Caco-2 (cell line): Measurements from ENCODE around the gene TSEN34. TPM values are rescaled to one million over a fixed set of nuclear protein-coding genes. Genes with fewer than 3 reads are reported as not detected.
"Not testable (repeated sequence)": the region's sequence is repeated elsewhere in the genome, so short reads cannot be mapped to it uniquely, and the experiment has no call there.

Experiments used
- BruUV-seq: library from RNA; stranded (reverse); fragments of 400-500 nt; replicated peaks from 2 replicates; lab custom pipeline; 2021; lab: Mats Ljungman, UMichigan
- CTCF ChIA-PET: fragments of 300-600 bp; sonication (Branson Sonifier 250); formaldehyde crosslinking; loops from one replicate; lab custom pipeline; 2022; ENCODE audit warnings: antibody characterized with exemption; lab: Charles Lee
- POLR2A ChIA-PET: fragments of 300-600 bp; sonication (Branson Sonifier 250); formaldehyde crosslinking; loops from one replicate; lab custom pipeline; 2022; ENCODE audit warnings: antibody characterized with exemption; lab: Charles Lee
- DNase-seq, 2 experiments: peaks; one replicate each; pipeline versions ENCODE4 v3.0.0 to v3.0.0-alpha.2; 2020 to 2022
- H3K27me3 ChIP-seq: replicated peaks from 2 replicates; pipeline ENCODE4 v1.6.0; 2011; ENCODE audit warnings: low read length; ENCODE audit not compliant: control insufficient read depth, insufficient read depth
- H3K36me3 ChIP-seq: 2 replicates; pipeline ENCODE4 v1.5.1; 2011; ENCODE audit warnings: low read length; ENCODE audit not compliant: control insufficient read depth, insufficient read depth
- H3K4me1 ChIP-seq: fragments of 250-450 bp; sonication (Bioruptor Pico); 2 replicates; pipeline ENCODE4 v1.5.1; 2020; ENCODE audit warnings: mild to moderate bottlenecking
- H3K4me3 ChIP-seq: 2 replicates; pipeline ENCODE4 v1.5.1; 2011; ENCODE audit warnings: low read depth, mild to moderate bottlenecking, control low read depth, low read length
- H3K9me3 ChIP-seq: fragments of 250-450 bp; sonication (Bioruptor Pico); 2 replicates; pipeline ENCODE4 v1.5.1; 2020; ENCODE audit warnings: mild to moderate bottlenecking, moderate library complexity
- H3K27ac Mint-ChIP-seq: one replicate; pipeline ENCODE4 v1.8.0; 2022; ENCODE audit warnings: mixed read lengths; ENCODE audit not compliant: unreplicated experiment
- H3K27me3 Mint-ChIP-seq: one replicate; pipeline ENCODE4 v1.8.0; 2022; ENCODE audit warnings: mixed read lengths; ENCODE audit not compliant: insufficient read depth, unreplicated experiment
- H3K36me3 Mint-ChIP-seq: one replicate; pipeline ENCODE4 v1.8.0; 2022; ENCODE audit warnings: mild to moderate bottlenecking, mixed read lengths; ENCODE audit not compliant: insufficient read depth, unreplicated experiment
- H3K4me1 Mint-ChIP-seq: one replicate; pipeline ENCODE4 v1.8.0; 2022; ENCODE audit warnings: low read depth, mixed read lengths; ENCODE audit not compliant: unreplicated experiment
- H3K4me3 Mint-ChIP-seq: one replicate; pipeline ENCODE4 v1.8.0; 2022; ENCODE audit warnings: mild to moderate bottlenecking, moderate library complexity, mixed read lengths; ENCODE audit not compliant: unreplicated experiment
- H3K9me3 Mint-ChIP-seq: one replicate; pipeline ENCODE4 v1.8.0; 2022; ENCODE audit warnings: mixed read lengths; ENCODE audit not compliant: unreplicated experiment
- intact Hi-C: fragments of 100-400 bp; cut with micrococcal nuclease; formaldehyde crosslinking; loops from one replicate; pipeline ENCODE4 v1.10.0; 2022; ENCODE audit not compliant: unreplicated experiment
- total RNA-seq: library from RNA; stranded (reverse); gene quantifications from 2 replicates; pipeline ENCODE4 v1.2.3, GENCODE V29; 2022

TSEN34 gene
- total RNA-seq, 1 experiment from 2014 or later, result 42.6 TPM

GRCh38 chr19:54242234-54242633, 51.1 kb downstream of the TSEN34 start:
- H3K36me3 Mint-ChIP-seq, H3K9me3 ChIP-seq, H3K4me1 ChIP-seq, CTCF ChIA-PET, H3K9me3 Mint-ChIP-seq, POLR2A ChIA-PET, H3K27me3 Mint-ChIP-seq, BruUV-seq, H3K4me3 Mint-ChIP-seq, H3K27ac Mint-ChIP-seq, DNase-seq, H3K4me1 Mint-ChIP-seq, H3K36me3 ChIP-seq, H3K27me3 ChIP-seq, H3K4me3 ChIP-seq, intact Hi-C loops: not testable (repeated sequence)

GRCh38 chr19:54242646-54243045, 51.5 kb downstream of the TSEN34 start, which contains the start of gene LILRA6:
TSS of gene LILRA6 (minus strand) at chr19:54242790.
- BruUV-seq, H3K4me3 Mint-ChIP-seq, H3K9me3 Mint-ChIP-seq, H3K4me3 ChIP-seq, CTCF ChIA-PET, H3K36me3 Mint-ChIP-seq, H3K4me1 Mint-ChIP-seq, H3K27me3 Mint-ChIP-seq, H3K36me3 ChIP-seq, H3K9me3 ChIP-seq, H3K27ac Mint-ChIP-seq, H3K27me3 ChIP-seq, intact Hi-C loops, H3K4me1 ChIP-seq, POLR2A ChIA-PET, DNase-seq: not testable (repeated sequence)

GRCh38 chr19:54243809-54244208, 52.7 kb downstream of the TSEN34 start:
- BruUV-seq, result not testable (repeated sequence)

More at GRCh38 chr19:54243809-54244208, 52.7 kb downstream of the TSEN34 start:
- H3K4me1 Mint-ChIP-seq, H3K27me3 ChIP-seq, DNase-seq, POLR2A ChIA-PET, H3K4me3 ChIP-seq, intact Hi-C loops, H3K9me3 ChIP-seq, H3K36me3 ChIP-seq, H3K9me3 Mint-ChIP-seq, H3K36me3 Mint-ChIP-seq, H3K4me1 ChIP-seq, H3K4me3 Mint-ChIP-seq, CTCF ChIA-PET, H3K27ac Mint-ChIP-seq: not testable (repeated sequence)
- H3K27me3 Mint-ChIP-seq, result peaks cover 11% of the 10 kb centered on the region

Other genes with a start within 250 kb of the TSEN34 start
- 0.91 and 1.1 TPM in 2 replicates for gene CACNG8, start 228.4 kb upstream of the TSEN34 start, total RNA-seq
- 1.4 and 1.6 TPM in 2 replicates for gene CACNG6, start 199.7 kb upstream of the TSEN34 start, total RNA-seq
- gene VSTM1, start 127.4 kb upstream of the TSEN34 start, total RNA-seq, result not detected in 2 replicates
- gene TARM1, start 109.9 kb upstream of the TSEN34 start, total RNA-seq, result not detected in 2 replicates
- 0.23 TPM in 1 of 2 replicates, not detected in the other for gene OSCAR, start 90.5 kb upstream of the TSEN34 start, total RNA-seq
- gene NDUFA3, start 88.5 kb upstream of the TSEN34 start, total RNA-seq, result 185 and 196 TPM in 2 replicates
- gene TFPT, start 75.7 kb upstream of the TSEN34 start, total RNA-seq, result 23.0 and 26.0 TPM in 2 replicates
- gene PRPF31, start 75.6 kb upstream of the TSEN34 start, total RNA-seq, result 95.0 and 99.0 TPM in 2 replicates
- gene CNOT3, start 53.5 kb upstream of the TSEN34 start, total RNA-seq, result 77.7 and 82.1 TPM in 2 replicates
- 6.6 and 6.9 TPM in 2 replicates for gene LENG1, start 31.6 kb upstream of the TSEN34 start, total RNA-seq
- 38.9 and 45.9 TPM in 2 replicates for gene TMC4, start 18.1 kb upstream of the TSEN34 start, total RNA-seq
- 137 and 149 TPM in 2 replicates for gene MBOAT7, start 1.7 kb upstream of the TSEN34 start, total RNA-seq
- 1,040 and 1,045 TPM in 2 replicates for gene RPS9, start 9.6 kb downstream of the TSEN34 start, total RNA-seq
- gene LILRB3, start 31.7 kb downstream of the TSEN34 start, total RNA-seq, result not detected in 2 replicates
- gene LILRA6, start 51.5 kb downstream of the TSEN34 start, total RNA-seq, result not detected in 2 replicates
- gene LILRB5, start 66.0 kb downstream of the TSEN34 start, total RNA-seq, result not detected in 2 replicates
- not detected in 2 replicates for gene LILRB2, start 89.8 kb downstream of the TSEN34 start, total RNA-seq
- gene LILRA5, start 121.9 kb downstream of the TSEN34 start, total RNA-seq, result not detected in 2 replicates
- not detected in 2 replicates for gene LILRA4, start 147.9 kb downstream of the TSEN34 start, total RNA-seq
- gene LAIR1, start 173.6 kb downstream of the TSEN34 start, total RNA-seq, result not detected in 2 replicates
- not detected in 2 replicates for gene TTYH1, start 224.2 kb downstream of the TSEN34 start, total RNA-seq